Measurements from ENCODE around the gene CNPPD1.

Gene CNPPD1

DNA sequence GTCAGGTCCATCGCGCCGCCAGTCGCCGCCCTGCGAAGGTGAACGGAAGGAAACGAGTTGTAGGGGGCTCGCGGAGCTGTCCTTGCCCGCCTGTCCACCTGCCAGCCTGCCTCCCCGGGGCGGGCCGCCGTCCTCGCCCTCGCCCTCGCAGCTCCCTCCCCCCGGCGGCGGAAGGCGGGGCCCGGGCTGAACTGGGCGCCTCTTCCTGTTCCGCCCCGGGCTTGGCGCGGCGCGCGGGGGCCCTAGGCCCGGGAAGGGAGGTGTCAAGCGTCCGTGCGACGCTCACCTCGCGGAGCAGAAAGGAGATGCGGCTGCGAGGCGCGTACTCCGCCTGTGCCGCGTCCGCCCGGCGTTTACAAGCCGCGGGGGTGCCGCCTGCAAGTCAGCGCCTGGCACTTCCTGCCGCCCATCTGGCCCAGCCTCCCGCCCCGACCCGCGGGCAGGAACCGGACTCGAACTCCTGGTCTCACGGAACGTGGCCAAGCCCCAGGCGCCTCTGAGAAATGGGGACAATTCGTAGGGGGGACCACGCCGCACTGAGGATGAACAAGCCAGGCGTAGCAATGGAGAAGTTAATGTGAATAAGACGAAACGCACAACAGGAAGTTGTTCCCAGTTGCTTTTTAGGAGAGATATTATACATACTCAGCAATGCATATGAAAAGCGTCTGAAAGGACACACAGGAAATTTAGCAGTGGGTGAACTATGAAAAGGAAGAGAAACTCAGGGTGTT, at the start of gene CNPPD1:
TSS of gene CNPPD1 (minus strand) at position 108 of the 734 bp plus-strand sequence. CDS start at position 11, 97 bp downstream.
- peak; percentile 76 for DNase-seq (ENCODE audit: low read depth)

DNA sequence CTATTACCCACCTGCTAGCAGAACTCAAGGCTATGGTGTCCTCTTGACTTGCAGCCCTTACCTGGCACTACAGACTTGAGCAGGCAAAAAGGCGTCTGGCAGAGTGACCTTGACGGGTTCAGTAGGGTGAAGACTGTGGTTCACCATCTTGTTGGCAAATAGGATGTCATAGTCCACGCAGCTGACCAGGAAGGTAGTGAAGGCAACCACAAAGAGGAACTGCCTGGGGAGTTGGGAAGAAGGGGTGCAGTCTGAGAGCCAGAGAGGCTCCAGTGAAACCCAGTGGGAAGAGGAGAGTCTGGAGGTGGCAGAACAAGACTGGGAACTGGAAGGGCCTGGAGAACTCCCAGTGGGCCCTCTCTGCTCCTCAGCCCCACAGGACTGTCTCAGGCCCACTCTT, 48.6 kb upstream of the CNPPD1 start:
- no peak for DNase-seq (ENCODE audit: low read depth)

DNA sequence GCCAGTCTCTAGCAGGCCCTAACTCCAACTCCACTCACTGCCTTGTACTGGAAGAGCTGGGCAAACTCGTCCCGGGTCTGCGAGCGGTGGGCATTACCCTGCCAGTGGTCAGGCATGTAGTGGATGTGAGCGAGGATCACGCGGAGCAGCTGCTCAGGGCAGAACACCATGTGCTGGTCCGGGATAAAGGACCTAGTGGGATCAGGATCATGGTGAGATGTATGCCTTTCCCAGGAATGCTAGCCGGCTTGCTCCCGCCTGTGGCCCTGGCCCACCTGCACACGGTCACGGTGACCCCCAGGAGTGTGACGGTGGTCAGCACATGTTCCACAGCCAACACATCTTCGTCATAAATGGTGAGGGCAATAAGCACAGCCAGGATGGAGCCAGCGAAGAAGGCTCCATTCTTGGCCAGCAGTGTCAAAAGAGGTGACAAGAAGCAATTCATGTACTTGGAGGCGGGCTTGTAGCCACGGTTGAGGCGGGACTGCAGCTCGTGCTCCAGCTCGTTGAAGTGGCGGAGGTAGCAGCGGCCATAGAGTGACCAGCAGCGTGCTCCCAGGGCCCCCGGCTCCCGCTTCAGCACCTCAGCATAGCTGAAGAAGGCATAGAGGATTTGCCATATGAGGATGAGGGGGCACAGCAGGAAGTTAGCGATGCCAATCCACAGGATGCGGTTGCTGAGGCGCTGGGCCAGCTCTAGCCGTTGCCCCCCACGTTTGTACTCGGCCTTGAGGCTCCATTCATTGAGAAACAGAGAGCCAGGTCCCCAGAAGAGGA, 47.3 kb upstream of the CNPPD1 start:
- no peak for DNase-seq (ENCODE audit: low read depth)

DNA sequence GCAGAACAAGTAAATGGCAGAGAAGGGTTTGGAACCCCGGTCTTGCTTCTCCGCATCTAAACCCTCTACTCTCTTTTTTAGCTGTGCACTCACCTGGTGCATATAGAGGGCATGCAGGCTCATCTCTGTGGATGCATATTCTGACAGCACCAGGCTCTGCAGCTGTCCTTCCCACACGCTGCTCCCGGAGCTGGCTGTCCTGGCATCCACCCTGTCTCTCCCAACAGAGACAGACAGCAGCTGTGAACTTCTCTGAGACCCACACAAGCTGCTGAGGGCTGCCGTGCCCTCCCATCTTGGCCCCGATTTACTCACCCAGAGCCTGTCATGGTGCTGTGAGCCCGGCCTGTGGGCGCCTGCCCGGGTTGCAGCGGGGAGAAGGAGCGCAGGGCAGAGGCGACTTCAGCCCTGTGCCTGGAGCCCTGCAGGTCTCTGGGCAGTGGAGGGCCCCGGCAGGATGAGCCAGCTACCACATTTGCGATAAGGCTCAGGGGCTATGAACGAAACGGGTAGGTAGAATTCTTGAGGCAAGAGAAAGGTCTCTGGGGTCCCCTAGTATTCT, 45.3 kb upstream of the CNPPD1 start:
- no peak for DNase-seq (ENCODE audit: low read depth)

DNA sequence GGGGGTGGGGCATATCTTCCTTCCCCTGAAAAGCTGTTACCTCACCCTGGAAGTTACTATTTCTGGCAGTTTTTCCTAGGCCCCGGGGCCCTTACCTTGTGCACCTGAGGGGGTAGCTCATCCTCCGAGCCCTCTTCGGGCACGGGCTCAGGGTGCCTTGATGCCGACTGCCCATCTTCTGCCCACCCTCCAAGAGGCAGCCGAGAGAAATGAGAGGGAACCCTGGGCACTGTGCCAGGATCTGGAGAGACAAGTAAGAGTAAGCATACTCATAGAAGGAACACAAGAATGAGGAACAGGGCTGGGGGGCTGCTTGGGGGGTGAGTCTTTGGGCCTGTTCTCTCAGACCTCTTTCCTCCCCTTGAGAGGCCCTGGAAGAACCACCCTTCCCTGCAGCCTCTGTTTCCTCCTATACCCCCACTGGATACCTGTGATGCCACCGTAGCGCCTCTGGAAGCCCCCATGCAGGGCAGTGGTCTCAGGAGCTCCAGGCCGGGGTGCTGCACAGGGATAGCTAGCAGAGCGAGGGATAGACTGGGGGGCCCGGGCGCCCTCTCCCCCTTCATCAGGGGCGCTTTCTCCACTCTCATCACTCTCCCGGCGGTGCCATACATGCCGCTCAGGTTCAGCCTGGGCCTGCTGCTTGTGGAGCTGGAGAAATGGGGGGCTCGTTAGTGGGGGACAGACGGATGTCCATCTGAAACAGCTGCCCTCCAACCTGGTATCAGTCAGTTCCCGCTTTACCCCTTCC, 44.1 kb upstream of the CNPPD1 start:
- no peak for DNase-seq (ENCODE audit: low read depth)

DNA sequence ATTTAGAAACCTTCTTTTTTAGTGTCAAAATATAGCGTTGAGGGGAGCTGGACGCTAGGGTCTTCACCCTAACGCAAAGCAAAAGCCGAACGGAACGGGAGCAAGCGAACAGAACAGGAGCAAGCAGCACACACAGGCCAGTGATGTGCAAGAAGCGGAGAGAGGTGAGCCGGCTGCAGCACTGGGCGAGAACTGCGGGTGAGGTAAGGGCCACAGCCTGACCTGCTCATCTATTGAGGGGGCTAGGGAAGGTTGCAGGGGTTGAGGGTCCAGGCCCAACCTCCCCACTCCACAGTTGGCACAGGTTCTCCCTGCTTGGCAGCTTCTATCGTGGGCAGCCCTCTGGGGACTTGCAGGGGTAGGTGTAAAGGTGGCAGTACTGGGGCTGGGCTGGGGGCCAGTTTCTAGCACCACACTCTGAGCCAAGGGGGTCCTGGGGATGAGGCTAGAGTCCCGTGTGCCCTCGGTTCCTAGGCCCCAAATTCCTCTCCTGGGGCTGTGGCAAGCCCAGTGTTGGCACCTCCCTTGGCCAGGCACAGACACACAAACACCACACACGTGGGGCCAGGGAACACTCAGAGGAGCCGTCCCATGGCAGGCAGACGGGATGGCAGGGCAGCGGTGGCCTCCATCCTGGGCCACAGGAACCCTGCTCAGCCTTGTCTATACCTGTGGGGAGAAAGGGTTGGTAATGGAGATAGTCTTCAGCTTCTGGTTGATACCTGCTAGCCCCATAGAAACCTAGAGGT, 43.2 kb upstream of the CNPPD1 start:
- DNase-seq (ENCODE audit: low read depth): no peak

DNA sequence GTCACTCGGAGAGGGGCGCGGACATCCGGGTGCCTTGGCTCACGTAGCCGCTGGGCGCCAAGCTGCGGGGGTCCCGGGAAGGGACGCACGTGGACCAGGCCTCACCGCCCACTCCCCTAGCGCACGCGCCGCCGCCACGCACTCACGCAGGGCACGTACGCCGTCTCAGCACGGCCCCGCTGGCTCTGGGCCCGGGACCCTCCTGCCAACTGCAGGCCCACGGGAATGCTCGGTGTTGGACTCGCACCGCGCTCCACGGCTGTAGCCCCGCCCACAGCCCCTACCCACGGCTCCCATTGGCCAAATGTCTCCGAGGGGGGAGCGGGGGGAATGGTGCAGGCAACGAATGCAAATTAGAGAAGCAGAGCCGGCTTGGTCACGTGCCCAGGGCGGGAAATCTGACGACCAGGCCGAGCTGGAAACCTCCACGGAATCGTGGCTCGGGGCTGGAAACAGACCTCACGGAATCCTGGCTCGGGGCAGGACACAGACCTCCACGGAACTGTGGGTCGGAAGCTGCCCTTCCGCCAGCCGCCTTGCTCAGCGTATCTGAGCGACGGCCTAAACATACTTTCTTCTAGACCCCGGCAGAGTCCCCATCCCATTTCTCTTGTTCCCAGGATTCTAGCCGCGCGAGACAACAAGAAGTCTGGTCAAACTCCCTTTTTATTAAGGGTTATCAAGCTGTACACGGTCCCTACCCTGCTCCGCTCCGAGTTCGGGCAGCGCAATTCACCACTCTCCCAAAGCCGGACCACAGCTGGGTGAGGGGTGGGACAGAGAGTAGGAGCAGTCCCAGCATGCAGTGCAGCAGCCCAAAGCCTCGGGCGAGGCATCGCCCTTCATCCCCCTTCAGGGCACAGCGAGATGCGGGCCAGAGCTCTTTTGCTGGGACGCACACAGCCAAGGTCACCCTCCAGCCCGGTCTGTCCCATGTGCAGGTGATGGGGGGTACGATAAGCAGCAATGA, 42.3 kb upstream of the CNPPD1 start, which contains the start of gene ABCB6:
TSS of gene ABCB6 (minus strand) at position 227 of the 970 bp plus-strand sequence. CDS start 285 bp downstream, outside the sequence.
- peak; percentile 73 for DNase-seq (ENCODE audit: low read depth)

DNA sequence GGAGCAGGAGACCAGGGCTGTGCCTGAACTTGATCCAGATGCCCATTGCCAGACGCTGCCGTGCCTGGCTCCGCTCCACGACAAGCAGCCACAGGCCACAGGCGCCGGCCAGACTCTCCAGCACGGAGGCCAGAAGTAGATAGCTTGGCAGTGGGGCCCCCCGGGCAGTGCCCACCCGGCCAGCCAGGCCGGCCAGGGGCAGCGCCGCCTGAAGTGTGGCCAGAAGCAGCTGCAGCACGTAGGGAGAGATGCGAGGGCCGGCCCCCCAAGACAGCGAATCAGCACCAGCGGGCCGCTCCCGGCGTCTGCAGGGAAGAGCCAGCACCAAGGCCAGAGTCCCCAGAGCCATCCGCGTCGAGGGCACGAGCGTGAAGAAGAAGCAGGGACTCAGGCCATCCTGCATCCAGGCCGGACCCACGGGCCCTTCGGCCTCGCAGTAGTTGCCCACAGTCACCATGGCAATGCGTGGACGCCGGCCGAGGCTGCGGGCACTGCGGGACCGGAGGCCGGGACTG, 41.5 kb upstream of the CNPPD1 start:
- no peak for DNase-seq (ENCODE audit: low read depth)

DNA sequence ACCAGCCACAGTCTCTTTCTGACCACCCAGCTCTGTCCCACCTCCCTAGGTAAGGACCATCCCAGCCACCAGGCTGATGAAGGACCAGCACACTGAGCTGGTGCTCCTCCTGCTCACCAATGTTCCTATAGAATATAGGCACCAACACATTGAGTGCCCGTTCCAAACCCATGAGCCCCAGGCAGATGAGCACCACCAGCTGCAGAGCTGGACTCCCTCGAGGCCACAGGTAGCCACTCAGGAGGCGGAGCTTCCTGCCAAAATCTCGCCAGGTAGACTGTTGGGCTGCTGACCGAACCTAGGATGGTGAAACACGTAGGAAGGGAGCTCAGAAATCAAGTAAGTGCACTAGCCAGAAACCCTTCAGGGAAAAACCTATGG, 39.8 kb upstream of the CNPPD1 start:
- DNase-seq (ENCODE audit: low read depth): no peak

DNA sequence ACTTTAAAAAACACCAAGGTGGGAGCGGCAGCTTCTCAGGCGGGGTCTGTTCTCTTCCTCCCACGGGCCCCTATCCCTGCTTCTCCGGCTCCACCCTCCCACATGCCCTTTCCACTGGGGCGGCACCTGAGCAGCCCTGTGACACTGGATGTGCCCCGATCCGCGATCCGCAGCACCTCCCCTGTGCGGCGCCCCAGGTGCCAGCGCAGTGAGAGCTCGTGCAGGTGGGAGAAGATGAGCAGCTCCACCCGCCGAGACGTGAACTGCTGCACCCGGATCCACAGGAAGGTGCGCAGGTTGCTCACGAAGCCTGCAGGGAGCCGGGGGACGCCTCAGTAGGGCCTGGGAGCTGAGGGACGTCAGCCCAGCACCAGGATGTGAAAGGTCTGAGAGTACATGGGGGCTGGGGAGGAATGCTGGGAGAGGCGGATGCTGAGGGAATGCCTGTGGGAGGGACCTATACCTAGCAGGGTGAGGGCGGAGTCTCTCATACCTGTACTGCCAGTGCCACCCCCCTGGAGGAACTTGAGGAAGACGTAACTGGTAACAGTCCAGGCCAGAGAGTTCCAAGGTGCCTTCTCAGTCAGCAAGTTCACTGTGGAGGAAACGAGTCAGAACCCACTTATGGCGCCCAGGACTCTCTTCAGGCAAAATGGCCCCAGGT, 39.3 kb upstream of the CNPPD1 start:
- no peak for DNase-seq (ENCODE audit: low read depth)

DNA sequence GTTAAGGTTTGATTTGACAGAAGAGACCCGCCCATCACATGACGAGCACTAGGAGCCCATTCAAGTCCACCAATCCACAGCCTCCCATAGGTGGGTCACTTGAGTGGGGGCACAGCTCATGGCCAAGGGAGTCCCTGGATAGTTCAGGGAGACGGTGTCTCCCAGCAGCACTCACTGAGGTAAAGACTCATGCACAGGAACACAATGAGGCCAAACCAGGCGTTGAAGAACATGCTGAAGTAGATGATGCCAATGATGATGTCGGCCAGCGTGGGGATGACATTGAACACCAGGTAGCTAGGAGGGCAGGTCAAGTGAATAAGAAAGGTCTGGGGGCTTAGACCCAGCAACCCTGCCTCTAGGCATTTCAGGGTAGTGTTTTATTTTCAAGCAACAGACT, 38.1 kb upstream of the CNPPD1 start:
- no peak for DNase-seq (ENCODE audit: low read depth)

DNA sequence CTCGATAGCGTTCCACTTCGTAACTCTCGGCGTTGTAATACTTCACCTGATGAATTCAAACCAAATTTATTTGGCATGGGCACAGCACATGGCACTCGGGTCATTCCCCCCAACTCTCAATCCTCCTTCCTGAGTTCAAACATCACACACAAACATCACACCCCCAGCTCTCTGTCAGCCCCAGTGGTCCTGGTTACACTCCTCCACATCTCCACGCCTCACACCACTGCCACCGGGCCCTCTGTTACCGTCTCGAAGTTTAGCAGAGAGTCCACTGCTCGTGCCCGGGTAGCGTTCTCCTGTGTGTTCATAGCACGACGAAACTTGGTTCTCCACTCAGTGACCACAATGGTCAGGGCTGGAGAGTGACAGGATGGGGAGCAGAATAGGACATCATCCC, 37.4 kb upstream of the CNPPD1 start:
- DNase-seq (ENCODE audit: low read depth): no peak

DNA sequence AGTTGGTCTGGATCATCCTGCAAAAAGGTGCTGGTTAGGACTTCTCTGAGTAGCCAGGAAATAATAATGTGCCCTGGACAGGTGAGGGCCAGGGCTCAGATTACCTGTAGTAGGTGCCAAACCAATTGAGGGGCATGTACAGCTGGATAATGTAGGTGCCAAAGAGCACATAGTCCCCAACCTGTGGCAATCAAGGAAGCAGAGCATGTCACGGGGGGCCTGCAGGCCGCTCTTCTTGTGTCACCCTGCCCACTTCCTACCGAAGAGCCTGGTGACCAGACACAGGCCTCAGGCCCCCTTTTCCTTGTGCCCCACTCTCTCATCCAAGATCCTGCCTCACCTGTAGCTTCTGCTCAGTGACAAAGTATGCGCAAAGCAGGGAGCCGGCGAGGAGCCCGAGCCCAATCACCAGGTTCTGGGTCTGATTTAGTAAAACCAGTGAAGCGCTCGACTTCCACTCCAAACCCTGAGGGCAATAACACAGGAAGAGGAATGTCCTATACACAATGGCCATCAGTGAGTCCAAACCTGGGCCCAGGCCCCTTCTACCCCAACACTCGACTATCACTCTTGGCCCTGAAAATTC, 36.9 kb upstream of the CNPPD1 start:
- no peak for DNase-seq (ENCODE audit: low read depth)

DNA sequence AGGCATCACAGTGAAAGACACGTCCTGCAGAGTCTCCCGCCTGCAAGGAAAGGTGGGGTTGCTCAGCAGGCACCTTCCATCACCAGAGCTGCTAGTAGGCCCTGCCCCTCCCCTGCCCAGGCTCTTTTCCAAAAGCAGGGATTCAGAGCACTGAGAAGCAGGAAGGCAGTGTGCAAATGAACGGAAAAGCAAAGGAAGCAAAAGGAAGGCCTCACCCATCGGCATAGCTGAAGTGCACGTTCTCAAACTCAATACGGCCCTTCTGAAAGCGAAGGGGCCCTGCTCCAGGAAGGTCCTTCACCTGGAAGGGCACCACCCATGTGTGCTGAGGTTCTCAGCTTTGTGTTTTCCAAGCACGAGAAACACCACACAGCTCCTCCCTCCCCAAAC, 36.3 kb upstream of the CNPPD1 start:
- no peak for DNase-seq (ENCODE audit: low read depth)

DNA sequence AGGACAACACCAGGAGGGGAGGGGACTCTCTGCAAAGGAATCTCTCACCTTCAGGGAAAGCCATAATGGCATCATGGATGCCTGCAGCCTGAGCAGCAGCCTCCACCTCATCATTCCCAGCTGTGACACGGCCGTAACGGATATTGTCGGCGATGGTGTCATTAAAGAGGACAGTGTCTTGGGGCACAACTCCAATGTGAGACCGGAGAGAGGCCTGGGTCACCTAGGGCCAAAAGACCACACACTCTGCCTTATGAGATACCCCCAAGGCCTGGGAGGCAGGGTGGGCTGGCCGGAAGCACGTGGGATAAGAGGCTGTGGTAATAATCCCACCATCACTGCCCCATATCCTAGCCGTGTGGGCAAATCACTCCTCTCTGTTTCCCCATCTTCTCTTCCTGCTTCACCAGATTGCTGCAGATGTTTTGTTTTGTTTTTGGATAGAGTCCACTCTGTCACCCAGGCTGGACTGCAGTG, 34.2 kb upstream of the CNPPD1 start:
- DNase-seq (ENCODE audit: low read depth): no peak

DNA sequence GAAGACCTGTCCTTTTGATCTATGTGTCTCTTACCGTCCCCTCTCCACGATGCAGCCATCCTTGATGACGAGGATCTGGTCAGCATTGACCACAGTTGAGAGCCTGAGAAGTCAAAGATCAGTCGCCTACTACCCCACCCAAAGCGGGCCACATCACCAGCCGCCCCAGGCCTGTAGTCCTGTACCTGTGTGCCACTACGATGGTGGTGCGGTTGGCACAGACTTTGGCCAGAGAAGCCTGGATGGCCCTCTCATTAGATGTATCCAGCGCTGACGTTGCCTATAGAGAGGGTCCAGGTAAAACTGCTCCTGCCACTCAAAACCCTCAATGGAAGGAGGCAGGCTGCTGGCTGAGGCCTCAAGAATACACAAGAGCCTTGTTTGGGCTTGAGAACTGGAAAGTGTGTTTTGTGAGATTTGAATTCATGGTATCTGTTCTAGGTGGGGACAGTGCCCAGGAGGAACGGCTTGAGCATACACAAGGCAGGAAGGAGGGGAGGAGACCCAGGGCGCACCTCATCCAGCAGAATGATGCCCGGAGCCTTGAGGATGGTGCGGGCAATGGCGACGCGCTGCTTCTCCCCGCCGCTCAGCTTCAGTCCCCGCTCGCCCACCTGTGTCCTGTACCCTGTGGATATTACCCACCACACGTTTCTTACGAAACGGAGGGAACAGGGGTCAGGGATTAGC, 33.6 kb upstream of the CNPPD1 start:
- no peak for DNase-seq (ENCODE audit: low read depth)

DNA sequence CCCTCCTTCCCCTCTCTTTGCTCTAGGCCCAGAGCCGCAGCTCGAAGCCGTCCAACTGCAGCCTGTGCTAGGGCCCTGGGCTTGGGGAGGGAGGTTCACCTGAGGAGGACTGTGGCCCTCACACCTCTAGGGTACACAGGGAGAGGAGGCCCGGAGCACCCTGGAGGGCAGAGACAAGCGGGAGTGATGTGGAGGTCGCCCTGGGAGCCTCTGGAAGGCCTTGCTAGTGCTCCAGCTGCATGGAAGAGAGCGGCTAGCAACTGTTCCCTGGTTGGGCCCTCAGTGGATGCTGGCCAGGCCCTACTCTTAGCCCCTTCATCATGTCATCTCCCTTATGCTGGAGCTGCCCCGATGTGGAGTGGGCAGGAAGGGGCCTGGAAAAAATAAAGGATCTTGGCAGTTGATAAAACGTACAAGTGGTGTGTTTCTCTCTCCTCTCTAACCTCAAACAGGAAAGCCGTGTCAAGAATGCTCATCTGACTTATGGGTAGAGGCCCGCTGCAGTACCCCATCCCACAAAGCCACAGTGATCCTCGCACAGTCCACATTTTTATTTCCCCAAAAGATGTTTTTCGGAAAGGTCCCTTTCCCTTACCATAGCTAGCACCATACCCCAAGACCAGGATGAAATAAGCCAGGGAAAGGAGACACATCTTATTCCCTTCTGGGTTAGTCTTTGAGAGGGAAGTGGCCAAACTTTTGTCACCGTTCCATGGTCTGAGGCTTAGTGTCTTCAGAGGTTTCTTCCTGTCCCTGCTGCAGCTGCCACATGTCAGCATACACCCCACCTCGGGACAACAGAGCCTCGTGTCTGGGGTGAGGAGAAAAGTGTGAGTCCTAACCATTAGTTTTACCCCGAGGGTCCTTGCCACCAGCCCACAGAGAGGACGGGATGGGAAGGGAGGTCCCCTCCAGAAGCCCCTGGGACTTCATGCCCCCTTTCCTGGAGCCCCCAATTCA, 32.8 kb upstream of the CNPPD1 start:
- DNase-seq (ENCODE audit: low read depth): no peak

Measured in stimulated activated CD8-positive, alpha-beta memory T cell treated with anti-CD3 and anti-CD28 coated beads, Interleukin-12 subunit alpha, Interleukin-12 subunit beta, amount 100 ng/mL, for 1 hour (primary cell).